A549 (cell line): Measurements from ENCODE around the gene SUFU.

Experiments used
- CTCF ChIP-seq: fragments of >200 bp; sonication (Bioruptor Twin); formaldehyde crosslinking; IDR thresholded peaks from 3 replicates; pipeline ENCODE4 v1.5.1; 2016
- FOSB ChIP-seq: fragments of 250-450 bp; sonication (Bioruptor Pico); IDR thresholded peaks from 2 replicates; pipeline ENCODE4 v1.5.0; 2020; ENCODE audit warnings: mild to moderate bottlenecking, moderate library complexity
- MAFK ChIP-seq: fragments of 450-650 bp; IDR thresholded peaks from 2 replicates; pipeline ENCODE4 v1.6.1; 2014; ENCODE audit not compliant: partially characterized antibody
- PBX3 ChIP-seq: IDR thresholded peaks from 2 replicates; pipeline ENCODE4 v1.6.1; 2012

- no peak for TF ChIP-seq CTCF
- TF ChIP-seq PBX3, result no peak
- TF ChIP-seq FOSB (CRISPR knock-in tag), result no peak
- TF ChIP-seq MAFK, result peak; percentile 41
Observed at GRCh38 chr10:102502337-102503151, 1.2 kb upstream of the SUFU start, which contains the start of gene ACTR1A.
